ENCODE results near the gene PPP2R2D.

PPP2R2D gene

GRCh38 chr10:131866673-131867072 lies 34.1 kb upstream of the PPP2R2D start:
- no peak overlapping the region for H3K4me3 ChIP-seq (ENCODE audit: low read depth, low read length)
- ChIA-PET POLR2A (no interaction called here), CTCF (no interaction called here)
- no peak for TF ChIP-seq CTCF (IDR thresholded peaks at IDR 0.05; ENCODE audit: insufficient read depth, low read length, missing control alignments)
- no peak for DNase-seq (ENCODE audit: low read depth, low spot score)

GRCh38 chr10:131868436-131868835 lies 32.4 kb upstream of the PPP2R2D start:
- DNase-seq (ENCODE audit: low read depth, low spot score): no peak
- no peak overlapping the region for H3K4me3 ChIP-seq (ENCODE audit: low read depth, low read length)
- ChIA-PET CTCF (interaction anchor here (1.2 kb wide), 1 partner anchor 9 kb away, joined by 3 read pairs; no protein-coding TSS in a partner anchor), POLR2A (no interaction called here)
- no peak for TF ChIP-seq CTCF (IDR thresholded peaks at IDR 0.05; ENCODE audit: insufficient read depth, low read length, missing control alignments)

GRCh38 chr10:131869344-131869743 lies 31.5 kb upstream of the PPP2R2D start:
- no peak for TF ChIP-seq CTCF (IDR thresholded peaks at IDR 0.05; ENCODE audit: insufficient read depth, low read length, missing control alignments)
- H3K4me3 ChIP-seq (ENCODE audit: low read depth, low read length): no peak overlapping the region
- POLR2A ChIA-PET: no interaction called here
- no peak for DNase-seq (ENCODE audit: low read depth, low spot score)
- CTCF ChIA-PET: no interaction called here

- ChIA-PET CTCF (no interaction called here), POLR2A (no interaction called here)
- TF ChIP-seq CTCF (IDR thresholded peaks at IDR 0.05; ENCODE audit: insufficient read depth, low read length, missing control alignments): no peak
- no peak for DNase-seq (ENCODE audit: low read depth, low spot score)
- no peak overlapping the region for H3K4me3 ChIP-seq (ENCODE audit: low read depth, low read length)
Measured at GRCh38 chr10:131870411-131870810, 30.4 kb upstream of the PPP2R2D start.

- H3K4me3 ChIP-seq (ENCODE audit: low read depth, low read length): no peak overlapping the region
- ChIA-PET POLR2A (no interaction called here), CTCF (interaction anchor here (1.2 kb wide), 1 partner anchor 1681 kb away, joined by 5 read pairs; no protein-coding TSS in a partner anchor)
- DNase-seq (ENCODE audit: low read depth, low spot score): no peak
- TF ChIP-seq CTCF (IDR thresholded peaks at IDR 0.05; ENCODE audit: insufficient read depth, low read length, missing control alignments): no peak
Measured at GRCh38 chr10:131870831-131871672, 29.8 kb upstream of the PPP2R2D start.

GRCh38 chr10:131871673-131872005 lies 29.2 kb upstream of the PPP2R2D start:
- H3K4me3 ChIP-seq (ENCODE audit: low read depth, low read length): no peak overlapping the region
- TF ChIP-seq CTCF (IDR thresholded peaks at IDR 0.05; ENCODE audit: insufficient read depth, low read length, missing control alignments): no peak
- CTCF ChIA-PET: interaction anchor here (1.2 kb wide), 1 partner anchor 1681 kb away, joined by 5 read pairs; no protein-coding TSS in a partner anchor
- DNase-seq (ENCODE audit: low read depth, low spot score): no peak
- POLR2A ChIA-PET: no interaction called here
